ENCODE data around the gene SLC25A43.
"Not testable (repeated sequence)": the region's sequence is repeated elsewhere in the genome, so short reads cannot be mapped to it uniquely, and the experiment has no call there.

Gene SLC25A43

DNA sequence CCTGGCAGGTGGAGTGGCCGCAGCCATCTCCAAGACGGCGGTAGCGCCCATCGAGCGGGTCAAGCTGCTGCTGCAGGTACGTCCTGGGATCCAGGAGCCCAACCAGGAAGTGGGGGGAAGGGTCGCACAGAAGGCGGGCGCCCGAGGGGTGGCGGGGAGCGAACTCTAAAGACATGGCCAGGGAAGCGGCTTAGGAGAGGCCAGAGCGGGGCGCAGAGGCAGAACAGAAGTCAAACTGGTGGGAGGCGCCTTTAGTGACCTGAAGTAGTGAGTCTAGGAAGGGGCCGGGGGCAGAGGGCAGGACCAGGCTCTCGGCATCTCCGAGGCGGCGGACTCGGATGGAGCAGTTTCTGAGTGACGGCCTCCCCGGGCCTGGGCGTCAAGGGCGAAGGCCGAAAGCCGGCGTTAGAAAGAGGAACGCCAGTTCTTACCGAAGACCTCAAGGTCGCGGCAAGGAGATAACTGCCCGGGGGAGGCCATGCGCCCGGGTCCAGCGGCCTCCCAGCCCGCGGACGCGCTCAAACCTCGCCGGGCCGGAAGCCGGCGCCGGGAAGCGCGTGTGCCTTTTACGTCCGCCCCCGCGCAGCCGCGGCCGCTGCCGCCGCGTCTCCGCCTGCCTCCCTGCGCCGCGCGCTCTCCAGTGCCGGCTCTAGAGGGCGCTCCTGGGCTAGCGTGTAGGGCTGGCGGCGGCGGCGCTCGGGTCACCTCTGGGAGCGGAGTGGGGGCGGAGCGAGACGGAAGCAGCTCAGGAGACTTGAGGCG lies 69.6 kb downstream of the SLC25A43 start:
- peak; percentile 88 for DNase-seq

DNA sequence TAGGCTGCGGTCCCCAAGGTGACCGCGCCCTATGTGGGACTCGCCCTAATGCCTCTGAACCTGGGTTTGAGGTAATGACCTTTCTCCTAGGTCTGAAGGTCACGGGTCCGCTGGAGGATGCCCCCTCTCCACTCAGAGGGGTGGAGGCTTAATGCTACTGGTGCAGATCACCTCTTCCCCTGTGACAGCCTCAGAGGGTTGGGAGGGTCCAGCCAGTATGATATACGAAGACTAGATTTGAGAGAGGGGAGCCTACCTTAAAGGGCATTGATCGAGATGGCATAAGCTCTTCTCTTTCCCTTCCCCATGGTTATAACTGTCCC lies 70.1 kb downstream of the SLC25A43 start:
- no peak for DNase-seq

DNA sequence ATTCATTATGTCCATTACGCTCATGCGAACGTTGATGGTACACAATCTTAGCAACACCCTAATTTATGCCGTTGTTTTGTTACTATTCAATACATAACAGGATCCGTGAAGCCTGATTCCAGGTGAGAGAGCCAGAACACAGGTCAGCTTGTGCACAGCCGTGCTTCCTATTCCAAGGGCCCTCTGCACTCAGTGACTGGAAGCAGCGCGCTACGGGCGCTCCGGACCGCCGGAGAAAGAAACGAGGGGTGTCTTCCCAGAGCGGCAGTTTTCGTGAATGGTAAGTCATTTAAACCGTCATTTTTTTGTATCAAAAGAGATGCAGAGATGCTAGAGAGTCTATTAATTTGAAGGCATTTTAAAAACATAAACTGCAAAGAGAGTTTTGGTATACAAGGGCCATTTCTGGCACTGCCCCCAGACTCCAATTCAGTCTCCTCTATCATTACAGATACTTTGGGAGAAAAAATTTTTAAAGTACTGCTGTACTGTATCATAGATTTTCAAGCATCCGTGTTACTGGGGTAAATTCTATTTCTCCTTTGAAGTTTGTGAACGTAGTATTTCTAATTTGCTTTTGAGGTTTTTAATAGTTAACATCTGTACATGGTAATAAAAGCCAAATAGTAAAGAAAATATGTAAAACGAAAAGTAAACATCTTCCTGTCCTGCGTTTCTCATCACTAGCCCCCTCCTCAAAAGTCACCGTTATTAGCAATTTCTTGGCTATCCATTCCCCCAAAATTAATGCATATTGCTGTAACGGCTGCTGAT lies 75.7 kb downstream of the SLC25A43 start:
- DNase-seq = no peak

DNA sequence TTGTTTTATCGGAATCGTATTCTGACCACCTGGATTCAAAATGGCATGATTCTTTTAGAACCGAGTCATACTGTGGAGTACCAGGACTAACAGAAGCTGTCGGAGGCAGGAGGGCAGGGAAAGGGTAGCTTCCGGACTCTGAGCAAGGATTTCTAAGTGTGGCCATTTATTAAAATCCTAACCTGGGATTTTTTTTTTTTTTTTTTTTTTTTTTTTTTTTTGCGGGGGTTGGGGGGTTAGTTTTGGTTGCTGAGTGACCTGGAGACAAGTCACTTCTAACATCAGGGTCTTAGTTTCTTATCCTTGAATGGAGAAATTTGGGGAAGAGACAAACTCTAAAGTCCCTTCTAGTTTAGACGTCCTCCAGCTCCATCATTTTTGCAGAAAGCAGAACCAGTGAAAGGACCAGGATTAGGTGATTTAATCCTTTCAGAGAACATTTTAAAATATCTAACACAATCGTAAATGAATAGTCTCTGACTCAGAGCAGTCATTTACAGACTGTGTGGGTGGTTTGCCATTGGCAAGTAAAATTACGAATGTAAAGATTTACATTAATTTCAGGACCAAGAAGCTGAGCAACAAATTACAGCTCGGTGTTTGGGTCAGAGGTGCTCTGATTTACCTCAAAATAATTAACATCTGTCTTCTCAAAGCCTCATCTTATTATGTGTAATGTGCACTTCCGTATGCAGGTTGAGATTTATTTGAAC lies 76.4 kb downstream of the SLC25A43 start:
- no peak for DNase-seq

DNA sequence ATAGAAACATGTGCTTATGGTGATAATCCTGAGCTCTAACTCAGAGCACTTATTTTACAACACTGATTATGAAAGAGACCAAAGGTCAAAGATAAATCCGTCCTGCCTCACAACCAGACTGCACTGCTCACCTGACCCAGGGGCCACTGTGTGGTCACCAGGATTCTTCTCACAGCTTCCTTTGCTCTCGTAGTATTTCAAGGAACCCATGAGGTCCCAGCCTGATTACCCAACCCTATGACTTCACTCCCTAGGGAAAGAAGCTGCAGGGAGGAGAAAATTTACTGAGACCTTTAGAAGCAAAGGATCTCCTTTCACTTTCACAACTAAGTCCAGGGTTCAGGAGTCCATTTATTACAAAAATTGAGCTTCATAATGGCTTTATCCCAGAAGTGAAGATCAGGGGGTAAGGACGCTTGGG lies 78.7 kb downstream of the SLC25A43 start:
- peak; percentile 21 for DNase-seq

DNA sequence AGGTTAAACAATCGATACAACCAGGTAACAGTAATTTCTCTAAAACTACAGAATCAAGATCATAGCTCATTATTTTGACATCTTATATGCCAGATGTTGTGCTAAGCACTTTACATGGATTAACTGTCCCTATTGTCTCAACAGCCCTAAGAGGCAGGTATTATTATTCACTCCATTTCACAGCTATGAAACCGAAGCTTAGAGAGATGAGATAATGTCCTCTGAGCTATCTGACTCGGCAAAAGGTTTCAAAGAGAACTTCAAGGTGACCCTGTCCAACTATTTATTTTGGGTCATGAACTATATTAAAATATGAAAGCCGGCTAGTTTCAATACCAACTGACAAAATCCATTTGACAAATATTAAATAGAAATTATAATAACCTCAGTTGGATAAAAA lies 79.4 kb downstream of the SLC25A43 start:
- DNase-seq = no peak

DNA sequence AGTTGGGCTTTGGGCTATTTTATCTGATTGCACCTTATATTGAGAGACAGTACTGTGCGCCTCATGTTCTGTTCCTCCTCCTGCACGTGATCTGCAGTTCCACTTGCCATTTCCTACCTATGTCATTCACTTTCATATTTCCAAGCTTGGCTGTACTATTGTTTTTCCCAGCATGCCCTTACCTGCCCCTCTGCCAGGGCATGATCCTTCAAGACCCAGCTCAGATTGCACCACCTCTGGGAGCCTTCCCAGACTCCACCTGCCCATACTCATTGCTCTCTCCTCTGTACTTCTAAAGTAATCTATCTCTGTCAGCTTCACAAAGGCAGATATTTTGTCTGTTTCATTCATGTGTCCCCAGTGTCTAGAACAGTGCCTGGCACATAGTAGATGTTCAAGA lies 80.7 kb downstream of the SLC25A43 start:
- no peak for DNase-seq

DNA sequence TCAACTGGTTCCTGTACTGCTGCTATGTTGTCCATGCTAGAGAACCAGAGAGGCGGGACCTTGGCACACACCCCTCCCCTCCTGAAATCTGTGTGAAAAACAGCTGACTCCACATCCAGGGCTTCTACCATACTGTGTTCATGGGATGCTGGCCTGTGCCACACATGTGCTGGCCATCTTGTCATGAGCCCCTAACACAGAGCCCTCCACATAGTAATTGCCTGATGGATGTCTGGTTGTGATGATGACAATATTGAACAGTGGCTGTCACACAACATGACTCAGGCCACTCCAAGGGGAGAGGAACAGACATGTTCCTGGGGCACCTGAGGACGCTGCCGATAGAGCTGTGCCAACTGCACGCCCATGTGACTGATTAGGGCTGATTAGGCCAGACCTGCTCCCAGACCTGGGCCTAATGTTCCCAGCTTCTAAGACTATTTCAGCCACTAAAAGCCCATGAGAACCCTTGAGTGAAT lies 82.2 kb downstream of the SLC25A43 start:
- DNase-seq = no peak

DNA sequence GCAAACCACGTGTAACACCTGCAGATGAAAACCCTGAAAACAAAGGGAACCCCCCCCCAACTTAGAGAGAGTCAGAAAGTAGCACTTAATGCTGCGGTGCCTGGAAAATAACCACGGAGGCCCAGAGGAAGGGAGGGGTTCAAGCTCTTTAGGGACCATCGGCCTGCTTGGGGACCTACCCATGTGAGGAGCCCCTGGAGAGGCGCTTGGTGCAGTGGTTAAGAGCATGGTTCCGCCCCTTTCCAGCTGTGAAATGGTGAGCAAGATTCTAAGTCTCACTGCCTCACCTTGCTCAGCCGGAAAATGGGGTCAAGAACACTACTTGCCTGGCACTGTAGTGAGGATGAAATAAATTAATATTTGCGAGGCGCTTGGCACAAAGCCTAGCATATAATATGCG lies 82.9 kb downstream of the SLC25A43 start:
- DNase-seq = no peak

DNA sequence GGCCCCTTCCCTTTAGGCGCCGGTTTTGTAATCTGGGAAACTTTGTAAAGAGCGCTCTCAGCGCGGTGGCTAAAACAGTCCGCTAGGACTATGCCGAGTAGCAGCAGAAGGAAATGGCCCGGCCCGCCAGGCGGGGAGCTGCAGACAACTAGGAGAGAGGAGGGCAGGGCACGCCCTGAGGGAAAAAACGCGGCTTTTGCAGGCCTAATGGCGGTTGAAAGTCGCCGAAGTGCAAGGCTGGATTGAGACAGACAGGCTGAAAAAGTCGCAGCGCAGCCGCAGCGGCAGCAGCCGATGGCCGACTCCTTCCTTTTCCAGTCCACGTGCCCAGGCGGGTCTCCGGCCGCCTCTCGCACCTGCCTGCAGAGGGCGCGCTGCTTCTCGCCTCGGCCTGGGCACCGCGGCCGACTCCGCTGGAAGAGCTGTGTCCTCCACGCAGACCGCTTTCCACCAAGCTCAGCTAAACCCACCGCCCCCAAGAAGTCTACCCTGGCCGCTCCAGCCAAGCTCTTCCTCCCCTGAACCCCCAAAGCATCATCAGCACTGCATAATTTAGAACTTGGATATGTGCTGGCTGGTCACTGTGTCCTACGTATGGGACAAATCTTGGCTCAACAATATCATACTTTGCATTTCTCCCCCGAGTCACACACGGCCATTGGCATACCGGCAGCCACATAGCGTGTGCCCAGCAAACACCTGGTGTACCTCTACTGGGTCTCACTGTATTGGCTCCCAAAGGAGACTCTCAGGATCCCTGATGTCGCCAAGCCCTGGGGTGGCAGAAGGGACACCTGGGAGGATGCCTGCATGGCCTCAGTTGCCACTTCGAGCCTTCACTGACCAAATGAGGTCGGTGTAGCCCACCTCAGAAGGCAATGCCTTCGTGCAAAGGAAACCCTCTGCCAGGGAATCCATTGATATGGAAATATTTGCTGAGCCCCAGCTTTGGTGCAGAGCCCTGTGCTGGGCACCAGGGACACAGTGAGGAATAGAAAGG lies 83.6 kb downstream of the SLC25A43 start:
- DNase-seq = peak; percentile 57

DNA sequence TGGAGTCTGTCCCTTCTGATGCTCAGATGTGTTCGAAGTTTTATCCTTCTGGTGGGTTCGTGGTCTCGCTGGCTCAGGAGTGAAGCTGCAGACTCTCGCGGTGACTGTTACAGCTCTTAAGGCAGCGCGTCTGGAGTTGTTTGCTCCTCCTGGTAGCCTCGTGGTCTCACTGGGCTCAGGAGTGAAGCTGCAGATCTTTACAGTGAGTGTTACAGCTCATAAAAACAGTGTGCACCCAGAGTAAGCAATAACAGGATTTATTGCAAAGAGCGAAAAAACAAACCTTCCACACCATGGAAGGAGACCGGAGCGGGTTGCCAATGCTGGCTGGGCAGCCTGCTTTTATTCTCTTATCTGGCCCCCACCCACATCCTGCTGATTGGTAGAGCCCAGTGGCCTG lies 87.6 kb downstream of the SLC25A43 start:
- DNase-seq = no peak

DNA sequence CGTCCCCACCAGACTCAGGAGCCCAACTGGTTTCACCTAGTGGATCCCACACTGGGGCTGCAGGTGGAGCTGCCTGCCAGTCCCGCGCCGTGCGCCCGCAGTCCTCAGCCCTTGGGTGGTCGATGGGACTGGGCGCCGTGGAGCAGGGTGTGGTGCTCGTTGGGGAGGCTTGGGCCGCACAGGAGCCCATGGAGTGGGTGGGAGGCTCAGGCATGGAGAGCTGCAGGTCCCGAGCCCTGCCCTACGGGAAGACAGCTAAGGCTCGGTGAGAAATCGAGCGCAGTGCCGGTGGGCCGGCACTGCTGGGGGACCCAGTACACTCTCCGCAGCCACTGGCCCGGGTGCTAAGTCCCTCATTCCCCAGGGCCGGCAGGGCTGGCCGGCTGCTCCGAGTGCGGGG lies 88.6 kb downstream of the SLC25A43 start:
- not testable (repeated sequence) for DNase-seq

DNA sequence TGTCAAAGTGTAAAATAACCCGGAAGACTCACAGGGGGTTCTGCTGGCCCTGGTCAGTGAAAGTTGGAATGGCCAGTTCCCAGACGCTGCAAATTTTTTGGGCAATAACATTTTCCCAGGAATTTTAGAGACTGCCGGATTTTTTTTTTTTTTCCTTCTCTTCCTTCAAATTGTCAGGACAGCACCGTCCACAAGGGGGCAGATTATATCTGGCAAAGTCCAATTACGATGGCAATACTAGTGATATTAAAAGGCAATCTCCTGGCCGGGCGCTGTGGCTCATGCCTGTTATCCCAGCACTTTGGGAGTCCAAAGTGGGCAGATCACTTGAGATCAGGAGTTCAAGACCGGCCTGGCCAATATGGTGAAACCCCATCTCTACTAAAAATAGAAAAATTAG lies 89.6 kb downstream of the SLC25A43 start:
- DNase-seq = peak; percentile 43

DNA sequence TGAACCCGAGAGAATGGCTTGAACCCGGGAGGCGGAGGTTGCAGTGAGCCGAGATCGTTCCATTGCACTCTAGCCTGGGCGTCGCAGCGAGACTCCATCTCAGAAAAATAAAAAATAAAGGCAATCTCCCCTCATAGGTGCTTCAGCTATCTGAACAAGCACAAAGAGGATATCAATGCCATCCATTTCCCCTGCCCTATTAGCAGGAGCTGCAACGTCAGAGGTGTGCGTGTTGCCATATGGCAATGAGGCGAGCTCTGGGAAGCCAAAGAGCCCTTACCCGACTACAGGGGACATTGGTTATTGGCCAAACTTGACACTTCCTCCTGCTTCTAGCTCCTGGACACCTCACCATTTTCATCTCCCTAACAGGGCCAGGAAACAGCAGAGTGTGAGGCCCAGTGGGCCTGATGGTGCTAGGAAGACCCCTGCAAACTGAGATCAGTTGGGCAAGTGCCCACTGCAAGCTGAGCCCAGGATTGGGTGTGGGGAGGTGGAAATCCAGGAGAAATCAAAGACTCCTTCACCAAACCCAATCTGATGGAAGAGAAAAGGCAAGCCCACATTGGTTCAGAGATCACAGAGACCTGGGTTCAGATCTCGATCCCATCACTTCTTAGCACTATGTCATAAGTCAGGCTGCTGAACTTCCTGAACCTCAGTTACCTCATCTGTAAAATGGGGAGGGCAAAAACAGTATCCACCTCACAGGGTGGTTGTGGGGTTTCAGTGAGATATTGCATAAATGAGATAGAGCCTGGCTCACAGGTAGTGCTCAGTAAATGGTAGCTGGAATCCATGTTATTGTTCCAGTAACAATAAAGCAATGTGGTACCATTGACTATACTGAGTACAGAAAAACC lies 90.3 kb downstream of the SLC25A43 start:
- no peak for DNase-seq

DNA sequence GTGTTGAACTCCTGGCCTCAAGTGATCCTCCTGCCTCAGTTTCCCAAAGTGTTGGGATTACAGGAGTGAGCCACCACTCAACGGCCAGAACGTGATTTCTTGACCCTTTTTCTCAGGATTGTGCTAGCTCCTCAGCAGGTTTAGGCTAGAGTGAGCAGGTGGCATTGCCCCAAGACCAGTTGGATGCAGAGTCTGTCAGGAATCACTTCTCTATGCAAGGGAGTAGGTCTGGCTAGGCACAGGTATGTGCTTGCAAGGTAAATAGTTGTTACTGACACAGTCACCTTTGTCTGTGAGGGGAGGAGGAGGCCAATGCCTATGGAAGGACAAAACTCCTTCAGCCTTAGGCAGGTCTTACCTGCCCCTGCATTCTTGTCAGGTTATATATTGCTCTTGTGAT lies 93.3 kb downstream of the SLC25A43 start:
- no peak for DNase-seq

DNA sequence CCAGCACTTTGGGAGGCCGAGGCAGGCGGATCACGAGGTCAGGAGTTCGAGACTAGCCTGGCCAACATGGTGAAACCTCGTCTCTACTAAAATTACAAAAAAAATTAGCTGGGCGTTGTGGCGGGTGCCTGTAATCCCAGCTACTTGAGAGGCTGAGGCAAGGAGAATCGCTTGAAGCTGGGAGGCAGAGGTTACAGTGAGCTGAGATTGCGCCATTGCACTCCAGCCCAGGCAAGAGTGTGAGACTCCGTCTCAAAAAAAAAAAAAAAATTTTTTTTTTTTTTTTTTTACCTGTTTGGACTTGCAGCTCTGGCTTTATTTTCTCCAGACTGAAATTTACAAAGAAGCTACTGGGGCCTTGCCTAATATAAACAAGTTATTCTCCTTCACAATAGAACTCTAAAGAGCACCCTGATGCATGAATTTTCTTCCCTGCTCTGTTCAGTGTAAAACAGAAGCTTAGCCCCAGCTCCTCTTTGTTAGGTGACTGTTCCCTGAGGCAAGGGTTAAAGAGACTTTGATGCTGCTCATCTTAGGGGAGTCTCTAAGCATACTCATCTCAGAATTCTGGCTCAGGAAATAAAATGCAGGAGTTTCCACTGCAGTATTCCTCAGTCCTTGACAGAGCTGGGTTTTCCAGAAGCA lies 94.8 kb downstream of the SLC25A43 start:
- DNase-seq = not testable (repeated sequence)

DNA sequence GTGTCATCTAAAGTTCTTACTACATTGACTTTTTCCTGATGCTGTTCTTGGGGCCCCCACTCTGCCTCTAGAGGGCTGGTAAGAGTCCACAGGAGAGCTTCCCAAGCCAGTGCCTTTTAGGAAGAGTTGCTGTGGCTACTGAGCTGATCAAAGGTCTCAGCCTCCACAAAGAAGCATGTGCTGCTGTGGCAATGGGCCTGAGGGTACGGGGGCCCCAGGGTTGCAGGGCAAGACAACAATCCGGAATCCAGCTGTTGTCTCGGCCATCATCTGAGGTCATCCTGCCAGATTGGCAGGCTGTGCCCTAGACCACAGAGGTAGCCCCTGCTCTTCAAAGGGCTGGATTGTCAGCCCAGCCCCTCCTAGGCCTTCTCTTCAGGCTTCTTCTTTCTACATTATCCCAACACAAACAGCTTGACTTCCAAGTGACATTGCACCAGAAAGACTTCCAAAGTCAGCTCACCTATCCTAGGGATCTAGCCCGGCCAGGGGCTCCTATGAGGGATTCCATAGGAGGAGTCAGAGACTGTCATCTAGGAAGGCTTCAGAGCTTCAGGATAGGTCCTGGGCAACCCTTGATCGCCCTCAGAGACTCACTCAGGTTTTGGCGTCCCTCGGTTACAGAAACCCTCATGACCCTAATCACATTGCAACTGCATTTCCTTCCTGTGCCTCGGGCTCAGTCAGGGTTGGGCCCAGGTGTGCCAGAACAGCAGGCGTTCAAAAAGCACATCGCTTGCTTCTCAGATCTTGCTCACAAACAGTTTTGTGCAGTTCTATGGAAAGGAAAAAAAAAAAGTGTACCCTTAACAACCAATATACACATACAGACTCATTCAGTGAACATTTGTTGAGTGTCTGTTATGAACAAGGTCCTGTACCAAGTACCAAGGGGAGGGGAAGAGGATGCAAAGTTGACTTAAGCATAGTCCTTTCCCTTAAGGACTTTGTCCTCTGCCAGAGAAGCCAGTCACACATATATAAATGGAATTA lies 96.9 kb downstream of the SLC25A43 start:
- DNase-seq = no peak

DNA sequence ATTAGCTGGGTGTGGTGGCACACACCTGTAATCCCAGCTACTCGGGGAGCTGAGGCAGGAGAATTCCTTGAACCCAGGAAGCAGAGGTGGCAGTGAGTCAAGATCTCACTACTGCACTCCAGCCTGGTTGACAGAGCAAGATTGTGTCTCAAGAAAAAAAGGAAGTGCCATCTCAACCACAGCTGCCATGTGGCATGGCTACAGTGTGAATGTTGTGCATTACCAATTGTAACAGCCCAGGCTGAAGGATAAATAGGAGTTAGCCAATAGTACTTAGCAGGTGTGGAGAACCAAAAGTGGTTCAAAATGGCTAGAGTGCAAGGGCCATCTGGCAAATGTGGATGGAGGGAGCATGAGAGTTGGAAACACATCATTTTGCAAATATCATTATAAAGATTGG lies 98.0 kb downstream of the SLC25A43 start:
- no peak for DNase-seq

DNA sequence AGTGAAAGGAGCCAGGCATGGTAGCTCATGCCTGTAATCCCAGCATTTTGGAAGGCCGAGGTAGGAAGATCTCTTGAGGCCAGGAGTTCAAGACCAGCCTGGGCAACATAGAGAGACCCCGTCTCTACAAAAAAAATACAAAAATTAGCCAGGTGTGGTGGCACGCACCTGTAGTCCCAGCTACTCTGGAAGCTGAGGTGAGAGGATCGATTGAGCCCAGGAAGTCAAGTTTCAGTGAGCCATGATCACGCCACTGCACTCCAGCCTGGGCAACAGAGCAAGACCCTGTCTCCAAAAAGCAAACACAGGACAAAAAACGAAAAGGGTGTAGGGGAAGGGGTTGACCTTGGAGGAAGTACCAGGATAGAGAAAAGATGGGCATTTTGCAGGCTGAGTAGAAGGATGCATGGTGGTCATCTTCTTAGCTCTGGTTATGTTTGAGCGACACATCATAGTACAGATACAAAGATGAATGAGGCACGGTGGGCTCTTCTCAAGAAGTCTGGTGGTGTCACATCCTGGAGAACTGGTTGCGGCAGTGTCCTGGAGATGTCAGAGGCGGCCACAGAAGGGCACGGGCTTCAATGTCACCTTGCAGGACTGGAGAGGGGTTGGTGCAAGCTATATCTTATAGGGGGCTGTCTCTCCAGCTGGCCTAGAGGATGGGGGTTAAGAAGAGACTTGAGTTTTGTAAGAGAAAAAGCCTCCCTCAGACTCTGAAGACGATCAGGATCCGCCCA lies 101.1 kb downstream of the SLC25A43 start:
- DNase-seq = no peak

All from NCI-H1436 (cell line).